HG03457 (cell line): ENCODE data around the gene FLT3LG.
"Not testable (repeated sequence)": the region's sequence is repeated elsewhere in the genome, so short reads cannot be mapped to it uniquely, and the experiment has no call there.

ENCODE experiments used
- ATAC-seq: cut with Tn5 transposase; IDR thresholded peaks from one replicate; pipeline ENCODE4 v1.9.1; 2021; ENCODE audit warnings: moderate number of reproducible peaks; ENCODE audit not compliant: unreplicated experiment

FLT3LG gene

GRCh38 chr19:49440439-49441209 is 33.4 kb upstream of the FLT3LG start:
- ATAC-seq: no peak

GRCh38 chr19:49441210-49441959 is 32.6 kb upstream of the FLT3LG start, which contains the start of gene SLC17A7:
TSS of gene SLC17A7 (minus strand) at chr19:49441527. CDS start at chr19:49441379, 148 bp downstream.
- ATAC-seq: no peak

- ATAC-seq: no peak
Observed at GRCh38 chr19:49441960-49442350, 32.1 kb upstream of the FLT3LG start.

GRCh38 chr19:49442354-49442753 is 31.7 kb upstream of the FLT3LG start:
- ATAC-seq: no peak

GRCh38 chr19:49442771-49443365 is 31.1 kb upstream of the FLT3LG start:
- peak; percentile 4 for ATAC-seq

GRCh38 chr19:49443366-49444099 is 30.5 kb upstream of the FLT3LG start:
- ATAC-seq: peak; percentile 60

GRCh38 chr19:49444100-49444700 is 29.8 kb upstream of the FLT3LG start:
- not testable (repeated sequence) for ATAC-seq

- no peak for ATAC-seq
Observed at GRCh38 chr19:49445997-49446396, 28.0 kb upstream of the FLT3LG start.

- no peak for ATAC-seq
Observed at GRCh38 chr19:49447485-49448431, 26.3 kb upstream of the FLT3LG start.

GRCh38 chr19:49448432-49448786 is 25.6 kb upstream of the FLT3LG start:
- ATAC-seq: no peak

- ATAC-seq: no peak
Observed at GRCh38 chr19:49450405-49450804, 23.6 kb upstream of the FLT3LG start.

- ATAC-seq: peak; percentile 59
Observed at GRCh38 chr19:49451430-49452181, 22.4 kb upstream of the FLT3LG start, which contains the start of gene PIH1D1. TSS of gene PIH1D1 (minus strand) at chr19:49451814. CDS start at chr19:49451574, 240 bp downstream.

- ATAC-seq: peak; percentile 59
Observed at GRCh38 chr19:49453013-49453756, 20.8 kb upstream of the FLT3LG start, which contains the start of gene ALDH16A1. TSS of gene ALDH16A1 (plus strand) at chr19:49453225. CDS start at chr19:49453332, 107 bp downstream.

GRCh38 chr19:49453757-49454240 is 20.2 kb upstream of the FLT3LG start:
- no peak for ATAC-seq

GRCh38 chr19:49455773-49456172 is 18.2 kb upstream of the FLT3LG start:
- ATAC-seq: no peak

GRCh38 chr19:49456326-49456725 is 17.7 kb upstream of the FLT3LG start:
- no peak for ATAC-seq

- ATAC-seq: no peak
Observed at GRCh38 chr19:49458567-49458903, 15.5 kb upstream of the FLT3LG start.

- ATAC-seq: no peak
Observed at GRCh38 chr19:49459388-49459787, 14.6 kb upstream of the FLT3LG start.
